CD1c-positive myeloid dendritic cell (primary cell): Measurements from ENCODE around the gene KPNA1.
"Not testable (repeated sequence)": the region's sequence is repeated elsewhere in the genome, so short reads cannot be mapped to it uniquely, and the experiment has no call there.

Source experiments
- DNase-seq: peaks from one replicate; pipeline ENCODE4 v3.0.0-alpha.2; 2016; ENCODE audit errors: extremely low spot score

The KPNA1 gene

DNA sequence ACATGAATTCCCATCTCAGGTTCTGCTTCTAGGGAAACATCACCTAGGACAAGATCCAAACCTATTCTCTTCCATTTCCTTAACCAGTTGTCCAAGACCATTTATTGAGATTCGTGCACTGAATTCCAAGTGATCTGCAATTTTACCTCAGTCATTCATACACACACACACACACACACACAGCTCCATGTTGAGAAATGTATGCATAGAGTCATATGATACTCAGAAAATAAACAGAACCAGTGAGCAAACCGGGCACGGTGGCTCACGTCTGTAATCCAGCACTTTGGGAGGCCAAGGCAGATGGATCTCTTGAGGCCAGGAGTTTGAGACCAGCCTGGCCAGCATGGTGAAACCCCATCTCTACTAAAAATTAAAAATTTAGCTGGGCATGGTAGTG is 6.1 kb upstream of the KPNA1 start:
- DNase-seq = no peak

DNA sequence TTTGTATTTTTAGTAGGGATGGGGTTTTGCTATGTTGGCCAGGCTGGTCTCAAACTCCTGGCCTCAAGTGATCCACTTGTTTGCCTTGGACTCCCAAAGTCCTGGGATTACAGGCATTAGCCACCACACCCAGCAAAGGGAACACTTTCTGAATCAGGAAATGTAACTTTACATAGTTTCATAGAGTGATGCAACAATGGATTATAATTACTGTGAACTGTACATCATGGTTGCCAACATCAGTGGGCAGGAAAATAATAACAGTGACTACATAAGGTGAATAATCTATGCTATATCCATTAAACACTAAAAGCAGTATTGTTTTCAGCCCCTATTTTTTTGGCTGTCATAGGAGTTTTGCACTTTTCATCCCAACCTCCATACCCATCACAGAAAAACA is 5.0 kb upstream of the KPNA1 start:
- no peak for DNase-seq

DNA sequence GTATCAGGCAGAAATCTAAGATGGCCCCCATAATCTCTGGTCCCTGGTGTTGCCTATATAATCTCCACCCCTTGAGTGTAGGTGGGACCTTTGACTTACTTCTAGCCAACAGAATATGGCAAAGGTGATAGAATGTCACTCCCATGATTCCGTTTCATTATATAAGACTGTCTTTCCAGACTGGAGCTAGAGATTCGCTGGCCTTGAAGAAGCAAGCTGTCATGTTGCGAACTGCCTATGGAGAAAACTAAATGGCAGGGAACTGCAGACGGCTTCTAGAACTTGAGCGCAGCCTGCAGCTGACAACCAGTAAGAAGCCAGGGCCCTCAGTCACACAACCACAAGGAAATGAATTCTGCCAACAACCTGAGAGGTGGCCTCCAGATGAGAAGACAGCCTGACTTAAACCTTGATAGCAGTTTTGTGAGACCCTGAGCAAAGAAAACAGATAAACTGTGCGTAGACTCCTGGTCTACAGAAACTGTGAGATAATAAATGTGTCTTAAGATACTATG is 2.2 kb upstream of the KPNA1 start:
- DNase-seq = no peak

DNA sequence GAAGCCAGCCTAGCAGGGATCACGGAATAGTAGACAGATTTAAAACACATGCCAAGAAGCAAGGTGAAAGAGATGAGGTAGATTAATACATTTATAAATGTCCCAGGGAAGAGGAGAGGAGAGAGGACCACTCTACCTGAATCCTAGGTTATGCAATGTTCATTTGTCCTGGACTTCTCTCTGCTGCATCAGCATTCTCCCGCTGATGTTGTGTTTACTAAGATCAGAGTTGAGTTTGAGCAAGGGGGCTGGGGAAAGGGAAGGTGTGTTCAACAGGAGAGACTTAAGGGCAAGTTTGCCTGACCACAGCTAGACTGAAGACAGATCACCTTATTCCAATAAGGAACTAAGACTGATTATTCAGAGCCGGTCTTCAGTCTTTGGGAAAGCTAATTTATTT is 1.1 kb upstream of the KPNA1 start:
- DNase-seq = no peak

DNA sequence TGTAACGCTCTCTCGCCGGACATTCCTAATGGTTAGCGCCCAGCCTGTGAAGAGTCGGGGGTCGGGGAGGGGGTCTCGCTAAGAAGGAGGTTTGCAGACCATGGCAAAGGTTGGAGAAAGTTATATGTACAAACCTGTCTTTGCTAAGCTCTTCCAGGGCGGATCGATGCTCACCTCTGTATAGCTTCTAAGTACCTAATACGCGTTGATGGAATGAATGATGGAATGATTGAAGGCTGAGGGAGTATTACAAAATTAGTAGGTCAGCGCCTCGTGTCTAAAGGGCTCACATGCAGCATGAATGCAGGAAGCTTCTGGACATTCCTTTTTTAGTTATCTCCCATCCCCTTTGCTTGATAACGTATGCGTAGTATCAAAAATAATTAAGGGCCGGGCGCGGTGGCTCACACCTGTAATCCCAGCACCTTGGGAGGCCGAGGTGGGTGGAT is 305 bp upstream of the KPNA1 start:
- DNase-seq = no peak

DNA sequence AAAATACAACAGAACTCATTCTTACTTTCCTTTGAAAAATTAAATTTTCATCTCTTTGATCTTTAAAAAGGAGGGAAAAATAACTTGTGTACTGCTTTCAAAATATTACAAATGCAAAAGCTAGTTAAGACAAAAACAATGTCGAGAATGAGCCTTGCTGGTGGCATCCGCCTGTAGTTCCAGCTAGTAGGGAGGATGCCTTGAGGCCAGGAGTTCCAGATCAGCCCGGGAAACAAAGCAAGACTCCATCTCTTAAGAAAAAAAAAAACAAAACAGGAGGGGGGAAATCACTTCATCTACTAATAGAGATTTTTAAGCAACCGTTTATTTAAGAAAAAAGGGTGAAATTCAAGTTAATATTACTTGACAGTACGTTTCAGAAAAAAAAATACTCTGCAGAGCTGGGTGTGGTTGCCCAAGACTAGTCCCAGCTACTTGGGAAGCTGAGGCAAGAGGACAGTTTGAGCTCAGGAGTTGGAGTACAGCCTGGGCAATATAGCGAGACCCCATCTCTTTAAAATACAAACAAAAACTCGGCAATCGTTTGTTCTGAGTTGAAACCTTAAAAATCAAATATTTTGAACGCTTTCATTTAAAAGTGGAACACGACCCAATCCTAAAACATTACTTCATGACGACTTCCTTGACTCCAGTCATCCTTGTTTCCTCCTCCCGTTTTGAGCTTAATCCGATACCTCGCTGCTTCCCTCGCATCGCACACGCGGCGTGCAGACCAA is 1.2 kb downstream of the KPNA1 start:
- no peak for DNase-seq

DNA sequence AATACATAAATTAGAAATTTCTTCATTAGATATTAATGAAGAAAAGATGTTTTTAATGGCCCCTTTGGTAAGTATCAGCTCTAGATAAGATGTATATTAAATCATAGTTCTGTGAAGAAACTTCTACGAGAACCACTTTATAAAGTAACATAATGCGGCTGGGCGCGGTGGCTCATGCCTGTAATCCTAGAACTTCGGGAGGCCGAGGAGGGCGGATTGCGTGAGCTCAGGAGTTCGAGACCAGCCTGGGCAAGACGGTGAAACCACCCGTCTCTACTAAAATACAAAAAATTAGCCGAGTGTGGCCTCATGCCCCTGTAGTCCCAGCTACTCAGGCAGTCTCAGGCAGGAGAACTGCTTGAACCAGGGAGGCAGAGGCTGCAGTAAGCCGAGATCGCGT is 2.5 kb downstream of the KPNA1 start:
- no peak for DNase-seq

DNA sequence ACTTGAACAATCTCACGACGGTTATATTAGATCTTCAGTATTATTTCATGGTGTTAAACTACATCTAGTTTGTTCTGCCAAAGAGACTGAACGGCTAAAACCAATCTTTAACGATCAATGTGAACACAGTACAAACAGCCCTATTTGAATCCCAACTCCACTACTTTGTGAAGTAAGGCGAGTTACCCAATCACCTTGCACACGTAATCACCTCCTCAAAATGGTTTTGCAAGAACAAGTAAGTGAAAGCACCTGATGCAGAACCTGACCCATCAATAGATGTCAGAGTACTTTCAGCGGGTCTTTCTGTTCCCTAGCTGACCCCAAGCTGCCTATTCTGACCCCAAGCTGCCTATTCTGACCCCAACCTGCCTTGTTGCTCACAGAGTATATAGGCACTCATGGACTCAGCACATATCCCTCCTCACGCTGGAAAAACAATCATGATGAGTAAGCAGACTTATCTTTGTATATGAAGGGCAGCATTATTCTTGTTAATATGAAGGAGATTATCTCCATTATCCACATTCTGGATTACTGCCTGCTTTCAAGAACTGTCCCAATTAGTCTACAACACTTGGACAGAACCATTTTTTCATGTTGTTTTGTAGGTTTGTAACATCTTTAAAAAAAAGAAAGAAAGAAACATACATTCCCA is 3.7 kb downstream of the KPNA1 start:
- no peak for DNase-seq

DNA sequence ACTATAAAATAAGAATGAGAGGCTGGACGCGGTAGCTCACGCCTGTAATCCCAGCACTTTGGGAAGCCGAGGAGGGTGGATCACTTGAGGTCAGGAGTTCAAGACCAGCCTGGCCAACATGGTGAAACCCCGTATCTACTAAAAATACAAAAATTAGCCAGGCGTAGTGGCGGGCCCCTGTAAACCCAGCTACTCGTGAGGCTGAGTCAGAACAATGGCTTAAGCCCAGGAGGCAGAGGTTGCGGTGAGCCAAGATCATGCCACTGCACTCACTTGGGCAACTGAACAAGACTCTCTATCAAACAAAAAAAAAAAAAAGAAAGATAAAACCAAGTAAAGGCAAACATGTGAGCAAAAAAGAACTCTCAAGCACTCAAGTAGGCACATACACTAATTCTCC is 5.8 kb downstream of the KPNA1 start:
- DNase-seq = not testable (repeated sequence)

DNA sequence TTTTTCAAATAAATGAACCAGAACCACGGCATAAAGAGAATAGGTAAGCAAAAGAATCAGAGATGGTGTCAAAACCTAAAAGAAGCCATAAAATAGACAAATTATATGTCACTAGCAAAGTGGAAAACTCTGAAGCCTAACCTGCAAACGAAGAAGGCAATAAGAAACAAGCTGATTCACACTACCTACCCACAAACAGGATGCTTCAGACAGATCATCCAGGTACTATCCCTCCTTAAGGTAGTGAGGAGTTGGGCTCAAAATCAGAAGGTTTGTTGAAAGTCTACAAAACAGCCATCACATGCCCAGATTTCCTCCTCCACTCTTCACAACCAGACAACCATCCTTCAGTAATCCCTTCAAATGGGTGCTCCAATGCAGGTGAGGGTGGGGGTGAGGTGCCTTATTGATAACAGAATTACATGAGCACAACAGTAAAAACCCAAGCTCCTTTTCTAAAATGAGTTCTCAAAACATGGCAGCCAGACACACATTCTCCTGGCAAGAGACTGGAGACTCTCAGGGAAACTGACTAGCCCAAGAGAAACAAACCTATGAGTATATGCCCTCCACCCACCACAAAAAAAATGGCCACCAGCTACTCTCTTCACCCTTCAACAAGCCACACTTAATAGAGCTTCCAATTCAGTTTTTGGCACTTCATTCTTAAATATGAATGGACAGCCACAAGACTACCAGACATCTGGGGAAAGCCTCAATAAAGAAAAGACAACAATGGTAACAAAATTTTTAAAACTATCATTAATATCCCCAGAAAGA is 6.4 kb downstream of the KPNA1 start:
- no peak for DNase-seq

DNA sequence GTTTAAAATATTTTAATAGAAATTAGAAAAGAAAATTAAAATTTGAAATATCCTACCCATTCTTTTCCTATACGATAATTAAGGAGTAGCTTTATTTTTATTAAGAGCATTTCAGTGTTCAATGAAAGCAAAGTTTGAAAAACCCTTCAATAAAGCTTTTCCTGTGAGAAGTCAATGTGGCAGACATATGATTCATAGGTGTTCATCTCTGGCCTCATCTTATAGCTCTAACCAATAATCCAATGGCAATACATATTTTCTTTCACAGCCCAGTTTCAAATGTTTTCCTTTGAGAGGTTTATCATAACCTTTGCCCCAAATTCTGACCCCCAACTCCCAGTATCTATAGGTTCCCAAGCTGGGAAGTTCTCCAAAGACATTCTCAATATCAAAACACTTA is 8.3 kb downstream of the KPNA1 start:
- DNase-seq = no peak

DNA sequence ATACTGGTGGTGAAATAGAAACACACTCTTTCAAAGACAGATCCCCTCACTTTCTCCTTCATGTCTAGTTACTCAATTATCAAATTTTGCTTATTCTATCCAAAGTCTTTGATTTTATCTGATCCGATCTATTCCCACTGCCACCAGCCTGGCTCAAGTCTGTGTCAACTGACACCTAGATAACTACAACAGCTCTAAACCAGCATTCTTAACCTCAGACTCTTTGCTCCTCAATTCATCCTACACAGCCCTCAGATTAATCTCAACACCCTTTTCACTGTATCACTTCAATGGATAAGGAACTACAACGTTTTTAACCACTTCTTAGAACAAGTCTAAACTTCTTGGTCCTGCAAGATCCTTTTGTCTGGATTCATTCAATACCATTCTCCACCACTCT is 9.1 kb downstream of the KPNA1 start:
- no peak for DNase-seq

DNA sequence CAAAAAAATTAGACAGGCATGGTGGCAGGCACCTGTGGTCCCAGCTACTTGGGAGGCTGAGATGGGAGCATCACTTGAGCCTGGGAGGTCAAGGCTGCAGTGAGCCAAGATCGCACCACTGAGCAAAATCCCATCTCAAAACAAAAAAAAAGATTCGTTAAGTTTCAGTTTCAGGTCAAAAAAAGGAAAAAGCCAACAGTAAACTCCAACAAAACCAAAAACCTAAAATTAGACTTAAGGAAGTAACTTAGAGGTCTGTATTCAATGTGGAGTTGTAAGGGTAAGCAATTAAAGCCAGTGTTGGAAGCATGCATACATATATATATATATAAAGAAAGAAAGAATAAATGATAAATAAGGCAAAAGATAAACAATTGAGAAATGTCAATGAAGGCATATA is 11.8 kb downstream of the KPNA1 start:
- no peak for DNase-seq

DNA sequence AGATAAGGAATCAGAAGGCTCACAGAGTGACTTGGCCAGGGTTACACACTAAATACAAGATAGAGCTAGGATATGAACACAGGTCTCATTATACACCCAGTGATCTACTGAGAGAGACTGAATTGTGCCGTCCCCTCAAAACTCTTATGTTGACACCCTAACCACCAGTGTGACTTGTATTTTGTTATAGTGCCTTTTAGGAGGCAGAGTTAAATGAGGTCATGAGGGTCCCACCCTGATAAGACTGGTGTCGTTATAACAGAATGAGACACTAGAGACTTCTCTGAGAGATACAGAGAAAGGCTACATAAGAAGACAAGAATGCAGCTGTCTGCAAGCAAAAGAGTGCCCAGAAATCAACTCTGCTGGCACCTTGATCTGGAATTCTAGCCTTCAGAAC is 12.6 kb downstream of the KPNA1 start:
- DNase-seq = no peak

DNA sequence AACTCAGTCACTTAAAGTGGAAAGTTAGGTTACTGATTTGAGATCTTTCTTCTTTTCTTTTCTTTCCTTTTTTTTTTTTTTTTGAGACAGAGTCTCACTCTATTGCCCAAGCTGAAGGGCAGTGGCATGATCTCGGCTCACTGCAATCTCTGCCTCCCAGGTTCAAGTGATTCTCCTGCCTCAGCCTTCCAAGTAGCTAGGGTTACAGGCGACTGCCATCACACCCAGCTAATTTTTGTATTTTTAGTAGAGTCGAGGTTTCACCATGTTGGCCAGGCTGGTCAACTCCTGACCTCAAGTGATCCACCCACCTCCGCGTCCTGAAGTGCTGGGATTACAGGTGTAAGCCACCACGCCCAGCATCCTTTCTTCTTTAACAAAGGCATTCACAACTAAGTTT is 13.8 kb downstream of the KPNA1 start:
- DNase-seq = not testable (repeated sequence)

DNA sequence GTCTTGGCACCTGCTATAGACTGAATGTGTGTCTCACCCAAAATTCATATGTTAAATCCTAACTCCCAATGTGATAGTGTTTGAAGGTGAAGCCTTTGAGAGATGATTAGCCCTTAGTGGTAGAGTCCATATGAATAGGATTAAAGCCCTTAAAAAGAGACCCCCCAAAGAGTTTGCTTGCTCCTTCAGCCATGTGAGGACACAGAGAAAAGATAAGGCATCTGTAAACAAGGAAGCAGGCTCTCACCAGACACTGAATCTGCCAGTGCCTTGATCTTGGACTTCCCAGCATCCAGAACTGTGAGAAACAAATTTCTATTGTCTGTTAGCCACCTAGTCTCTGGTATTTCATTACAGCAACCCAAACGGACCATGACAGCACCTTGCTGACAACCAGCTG is 16.6 kb downstream of the KPNA1 start:
- no peak for DNase-seq

DNA sequence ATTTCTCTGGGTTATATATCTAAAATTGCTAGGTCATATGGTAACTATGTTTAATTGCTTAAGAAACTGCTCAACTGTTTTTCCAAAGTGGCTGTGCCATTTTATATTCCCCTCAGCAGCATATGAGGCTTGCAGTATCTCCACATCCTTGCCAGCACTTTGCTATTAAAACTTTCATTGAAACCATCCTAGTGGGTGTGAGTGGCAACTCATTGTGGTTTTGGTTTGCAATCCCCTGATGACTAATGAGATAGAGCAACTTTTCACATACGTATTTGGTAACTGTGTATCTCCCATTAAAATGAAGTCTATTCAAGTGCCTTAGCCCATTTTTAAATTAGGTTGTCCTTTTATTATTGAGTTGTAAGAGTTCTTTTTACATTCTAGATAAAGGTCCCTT is 17.3 kb downstream of the KPNA1 start:
- peak; percentile 81 for DNase-seq

DNA sequence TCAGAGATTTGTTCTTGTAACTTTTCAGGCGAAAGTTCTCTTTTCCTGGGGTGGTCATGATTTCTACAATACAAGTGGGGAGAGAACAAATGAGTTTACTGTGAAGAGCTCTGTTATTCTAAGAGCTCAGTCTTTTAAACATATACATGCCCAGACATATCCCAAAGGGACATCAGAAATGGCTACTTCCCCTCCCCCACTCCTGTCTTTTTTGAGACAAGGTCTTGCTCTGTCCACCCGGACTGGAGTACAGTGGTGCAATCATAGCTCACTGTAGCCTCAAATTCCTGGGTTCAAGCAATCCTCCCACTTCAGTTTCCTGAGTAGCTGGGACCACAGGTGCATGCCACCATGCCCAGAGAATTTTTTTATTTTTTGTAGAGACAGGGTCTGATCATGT is 18.2 kb downstream of the KPNA1 start:
- DNase-seq = no peak

DNA sequence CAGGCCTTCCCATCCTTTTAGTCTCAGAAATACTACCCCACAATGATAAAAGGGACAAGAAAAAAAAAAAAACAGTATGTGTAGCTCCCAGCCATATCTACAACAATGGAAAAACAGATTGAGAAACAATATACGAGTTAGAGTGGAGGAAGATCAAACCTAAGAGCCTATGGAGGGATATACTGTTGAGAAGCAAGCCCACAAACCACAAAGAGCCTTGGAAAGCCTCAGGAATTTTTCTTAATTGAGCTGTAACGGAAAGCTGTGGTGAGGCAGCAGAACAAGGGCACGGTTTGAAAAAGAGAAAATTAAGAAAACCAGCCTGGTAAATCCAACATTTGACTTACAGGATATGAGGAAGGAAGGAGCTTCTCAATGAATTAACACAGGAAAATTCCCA is 21.4 kb downstream of the KPNA1 start:
- no peak for DNase-seq

DNA sequence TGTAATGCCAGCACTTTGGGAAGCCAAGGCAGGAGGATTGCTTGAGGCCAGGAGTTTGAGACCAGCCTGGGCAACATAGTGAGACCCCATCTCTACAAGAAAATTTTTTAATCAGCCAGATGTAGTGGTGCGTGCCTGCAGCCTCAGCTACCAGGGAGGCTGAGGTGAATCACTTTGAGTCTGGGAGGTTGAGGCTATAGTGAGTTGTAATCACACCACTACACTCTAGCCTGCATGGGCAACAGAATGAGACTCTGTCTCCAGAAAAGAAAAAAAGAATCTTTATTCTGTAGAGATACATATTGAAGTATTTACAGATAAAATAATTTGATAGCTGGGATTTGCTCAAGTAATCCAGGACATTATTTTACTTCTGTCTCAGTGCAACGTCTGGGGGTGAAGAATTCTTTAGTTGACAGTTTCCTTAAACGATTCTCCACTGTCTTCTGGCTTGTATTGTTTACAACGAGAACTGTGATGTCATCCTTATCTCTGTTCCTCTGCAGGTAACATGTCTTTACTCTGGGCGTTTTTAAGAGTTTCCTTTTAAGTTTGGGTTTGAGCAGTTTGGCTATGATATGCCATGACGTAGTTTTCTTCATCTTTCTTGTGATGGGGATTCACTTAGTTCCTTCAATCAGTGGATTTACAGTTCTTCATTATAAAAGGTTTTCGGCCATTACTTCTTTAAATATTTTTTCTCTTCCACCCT is 26.3 kb downstream of the KPNA1 start:
- DNase-seq = no peak

DNA sequence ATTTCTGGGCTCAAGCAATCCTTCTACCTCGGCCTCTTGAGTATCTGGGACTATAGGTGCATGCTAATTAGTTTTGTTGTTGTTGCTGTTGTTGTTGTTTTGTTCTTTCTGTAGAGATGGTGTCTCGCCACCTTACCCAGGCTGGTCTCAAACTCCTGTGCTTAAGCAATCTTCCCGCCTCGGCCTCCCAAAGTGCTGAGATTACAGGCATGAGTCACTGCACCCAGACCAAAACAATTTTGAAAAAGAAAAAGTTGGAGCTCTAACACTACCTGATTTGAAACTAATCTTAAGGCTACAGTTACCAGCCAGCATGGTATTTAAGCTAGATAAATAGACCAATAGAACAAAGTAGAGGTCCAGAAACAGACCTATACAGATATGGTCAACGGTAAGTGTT is 29.8 kb downstream of the KPNA1 start:
- no peak for DNase-seq

DNA sequence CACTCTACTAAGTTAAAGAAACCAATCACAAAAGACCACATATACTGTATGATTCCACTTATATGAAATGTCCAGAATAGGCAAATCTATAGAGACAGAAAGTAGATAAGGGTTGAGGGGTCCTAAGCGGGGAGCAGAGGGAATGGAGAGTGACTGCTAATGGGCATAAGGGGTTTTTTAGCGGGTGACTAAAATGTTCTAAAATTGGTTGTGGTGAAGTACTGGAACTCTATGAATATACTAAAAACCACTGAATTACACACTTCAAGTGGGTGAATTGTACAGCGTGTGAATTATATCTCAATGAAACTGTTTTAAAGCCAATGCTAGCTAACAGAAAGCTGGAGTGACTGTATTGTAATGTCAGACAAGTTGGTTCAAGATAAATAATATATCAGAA is 33.3 kb downstream of the KPNA1 start:
- no peak for DNase-seq
